Activated T-helper 17 cell treated with anti-CD3 and anti-CD28 coated beads, Interleukin-2, amount 50 U/mL, for 72 hours (primary cell): ENCODE data around the gene PHF20. TPM values are rescaled to one million over a fixed set of nuclear protein-coding genes. Genes with fewer than 3 reads are reported as not detected.
"Not testable (repeated sequence)": the region's sequence is repeated elsewhere in the genome, so short reads cannot be mapped to it uniquely, and the experiment has no call there.

Source experiments
- ATAC-seq: fragments of 150-1000 bp; cut with Tn5 transposase; replicated peaks from 2 replicates; pipeline ENCODE4 v1.10.0; 2021; ENCODE audit warnings: mild to moderate bottlenecking, moderate library complexity
- H3K27ac Mint-ChIP-seq: one replicate; pipeline ENCODE4 v1.8.0; 2022; ENCODE audit warnings: mixed read lengths
- H3K27me3 Mint-ChIP-seq: one replicate; pipeline ENCODE4 v1.8.0; 2022; ENCODE audit warnings: mixed read lengths
- H3K36me3 Mint-ChIP-seq: one replicate; pipeline ENCODE4 v1.8.0; 2022; ENCODE audit warnings: low read depth, mild to moderate bottlenecking, mixed read lengths
- H3K4me1 Mint-ChIP-seq: one replicate; pipeline ENCODE4 v1.8.0; 2022; ENCODE audit warnings: mixed read lengths
- H3K4me3 Mint-ChIP-seq: one replicate; pipeline ENCODE4 v1.8.0; 2022; ENCODE audit warnings: mild to moderate bottlenecking, mixed read lengths
- H3K9me3 Mint-ChIP-seq: one replicate; pipeline ENCODE4 v1.8.0; 2022; ENCODE audit warnings: mixed read lengths
- total RNA-seq, 2 donors: library from RNA; stranded (reverse); gene quantifications; one replicate each; pipeline ENCODE4 v1.2.3, GENCODE V29; 2022

PHF20 gene
- total RNA-seq, 2 donors from 2014 or later, result 70.3 to 73.0 TPM

- Mint-ChIP-seq H3K4me1 (no peaks in the 10 kb centered on the region), H3K27ac (no peak overlapping the region), H3K9me3 (no peaks in the 10 kb centered on the region), H3K27me3 (no peaks in the 10 kb centered on the region), H3K4me3 (no peak overlapping the region), H3K36me3 (no peaks in the 10 kb centered on the region)
- no peak for ATAC-seq
These were observed 14.6 kb upstream of the PHF20 start for GRCh38 chr20:35757098-35757705.

- not testable (repeated sequence) for H3K36me3 Mint-ChIP-seq, ATAC-seq, H3K4me1 Mint-ChIP-seq, H3K9me3 Mint-ChIP-seq, H3K4me3 Mint-ChIP-seq, H3K27ac Mint-ChIP-seq, H3K27me3 Mint-ChIP-seq
These were observed 10.3 kb upstream of the PHF20 start for GRCh38 chr20:35761548-35761947.

GRCh38 chr20:35762461-35762860, 9.4 kb upstream of the PHF20 start:
- Mint-ChIP-seq H3K4me3 (no peak overlapping the region), H3K27me3 (no peaks in the 10 kb centered on the region), H3K9me3 (no peaks in the 10 kb centered on the region), H3K27ac (no peak overlapping the region), H3K36me3 (no peaks in the 10 kb centered on the region), H3K4me1 (peaks cover 6% of the 10 kb centered on the region)
- ATAC-seq, result no peak

- not testable (repeated sequence) for H3K4me3 Mint-ChIP-seq, H3K36me3 Mint-ChIP-seq, H3K27ac Mint-ChIP-seq, H3K27me3 Mint-ChIP-seq, H3K9me3 Mint-ChIP-seq, ATAC-seq
- peaks cover 23% of the 10 kb centered on the region for H3K4me1 Mint-ChIP-seq
These were observed 6.9 kb upstream of the PHF20 start for GRCh38 chr20:35764936-35765335.

GRCh38 chr20:35766843-35767242, 5.0 kb upstream of the PHF20 start:
- Mint-ChIP-seq H3K27ac (peak overlapping the region; percentile 25), H3K36me3 (no peaks in the 10 kb centered on the region), H3K9me3 (peaks cover 7% of the 10 kb centered on the region), H3K4me3 (peak overlapping the region; percentile 85), H3K4me1 (peaks cover 32% of the 10 kb centered on the region), H3K27me3 (no peaks in the 10 kb centered on the region)
- no peak for ATAC-seq

GRCh38 chr20:35767683-35768481, 3.9 kb upstream of the PHF20 start:
- H3K36me3 Mint-ChIP-seq, result peaks cover 5% of the 10 kb centered on the region
- H3K4me3 Mint-ChIP-seq, result peak overlapping the region; percentile 85
- H3K9me3 Mint-ChIP-seq, result peaks cover 7% of the 10 kb centered on the region
- ATAC-seq, result peak; percentile 15
- H3K27me3 Mint-ChIP-seq, result no peaks in the 10 kb centered on the region
- peaks cover 32% of the 10 kb centered on the region for H3K4me1 Mint-ChIP-seq
- H3K27ac Mint-ChIP-seq, result peak overlapping the region; percentile 95

- Mint-ChIP-seq H3K27ac (peak overlapping the region; percentile 95), H3K4me1 (peaks cover 41% of the 10 kb centered on the region), H3K4me3 (peak overlapping the region; percentile 85), H3K9me3 (peaks cover 7% of the 10 kb centered on the region), H3K27me3 (no peaks in the 10 kb centered on the region), H3K36me3 (peaks cover 17% of the 10 kb centered on the region)
- peak; percentile 53 for ATAC-seq
These were observed 2.8 kb upstream of the PHF20 start for GRCh38 chr20:35768731-35769664.

- Mint-ChIP-seq H3K4me3 (peak overlapping the region; percentile 97), H3K36me3 (peaks cover 30% of the 10 kb centered on the region), H3K27ac (peak overlapping the region; percentile 94), H3K4me1 (peaks cover 42% of the 10 kb centered on the region), H3K27me3 (no peaks in the 10 kb centered on the region), H3K9me3 (peaks cover 7% of the 10 kb centered on the region)
- ATAC-seq, result no peak
These were observed 487 bp upstream of the PHF20 start for GRCh38 chr20:35771367-35771688.

DNA sequence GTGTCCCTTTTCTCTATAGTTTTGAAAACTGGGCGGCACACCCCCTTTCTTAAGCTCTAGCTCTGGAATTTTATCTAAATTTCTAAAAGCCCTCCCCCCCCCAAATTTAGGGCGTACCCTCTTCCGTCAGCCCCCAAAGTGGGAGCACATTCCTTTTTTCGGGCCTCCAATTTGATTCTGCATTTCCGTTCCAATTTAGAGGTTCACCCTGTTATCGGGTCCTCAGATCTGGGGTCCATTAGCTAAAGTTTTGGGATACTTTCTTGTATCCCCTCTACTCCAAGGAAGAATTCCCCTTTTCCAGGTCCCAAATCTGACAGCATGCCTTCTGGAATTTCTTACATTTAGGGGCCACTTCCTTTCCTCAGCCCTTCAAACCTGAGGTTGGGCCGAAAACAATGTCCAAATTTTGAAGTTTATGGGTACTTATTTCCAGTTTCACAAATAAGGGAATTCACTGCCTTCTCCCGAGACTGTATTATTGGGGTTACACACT, 796 bp downstream of the PHF20 start:
- H3K4me1 Mint-ChIP-seq, result peaks cover 54% of the 10 kb centered on the region
- no peak for ATAC-seq
- peaks cover 41% of the 10 kb centered on the region for H3K36me3 Mint-ChIP-seq
- H3K27me3 Mint-ChIP-seq, result no peaks in the 10 kb centered on the region
- peaks cover 7% of the 10 kb centered on the region for H3K9me3 Mint-ChIP-seq
- peak overlapping the region; percentile 97 for H3K27ac Mint-ChIP-seq
- H3K4me3 Mint-ChIP-seq, result peak overlapping the region; percentile 97

DNA sequence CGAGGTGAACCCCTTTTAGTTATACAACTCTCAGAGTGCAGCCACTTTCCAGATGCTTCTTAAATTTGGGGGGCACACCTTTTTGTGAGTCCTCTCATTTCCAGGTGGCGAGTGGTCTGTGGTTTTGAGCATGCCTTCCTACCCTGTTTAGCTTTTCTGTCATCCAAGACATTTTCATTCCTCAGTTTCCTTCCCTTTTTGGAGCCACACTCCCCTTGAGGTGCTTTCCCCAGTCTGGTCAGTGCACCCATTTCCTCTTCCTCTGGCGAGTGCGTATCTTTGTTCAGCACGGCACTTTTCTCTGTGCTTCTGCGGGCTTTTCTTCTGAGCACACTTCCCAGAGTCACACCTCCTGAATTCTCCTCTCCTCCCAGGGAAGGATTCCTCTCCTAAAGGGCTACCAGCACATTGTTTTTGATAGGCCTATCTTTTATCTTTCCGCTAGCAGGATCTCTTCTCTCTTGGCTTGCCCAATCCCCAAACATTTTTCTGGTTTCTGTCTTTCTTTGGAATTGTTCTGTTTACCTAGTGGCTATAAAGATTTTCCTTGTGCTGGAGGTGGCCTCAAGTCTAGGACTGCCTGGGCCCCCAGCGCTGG, 1.4 kb downstream of the PHF20 start:
- no peak for ATAC-seq
- H3K9me3 Mint-ChIP-seq, result peaks cover 7% of the 10 kb centered on the region
- H3K4me1 Mint-ChIP-seq, result peaks cover 49% of the 10 kb centered on the region
- H3K36me3 Mint-ChIP-seq, result peaks cover 42% of the 10 kb centered on the region
- H3K27me3 Mint-ChIP-seq, result no peaks in the 10 kb centered on the region
- peak overlapping the region; percentile 97 for H3K4me3 Mint-ChIP-seq
- peak overlapping the region; percentile 97 for H3K27ac Mint-ChIP-seq

DNA sequence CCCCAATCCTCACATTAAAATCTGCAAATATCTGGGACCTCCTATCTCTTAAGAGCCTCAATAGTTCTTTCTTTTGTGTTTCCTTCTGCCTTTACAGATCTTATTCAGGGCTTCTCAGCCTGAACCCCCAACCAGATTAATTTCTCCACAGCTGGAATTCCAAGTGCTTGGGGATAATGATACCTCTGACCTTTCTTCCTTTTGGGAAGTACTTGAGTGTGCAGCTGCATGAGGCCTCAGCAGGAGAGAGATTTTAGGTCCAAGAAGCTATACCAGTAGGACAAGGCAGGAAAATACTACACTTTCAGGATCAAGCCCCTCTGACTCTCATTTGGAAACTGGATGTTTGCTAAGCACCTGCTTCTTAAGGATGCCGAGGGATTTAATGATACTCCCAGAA, 2.6 kb downstream of the PHF20 start:
- peaks cover 38% of the 10 kb centered on the region for H3K4me1 Mint-ChIP-seq
- peak overlapping the region; percentile 97 for H3K27ac Mint-ChIP-seq
- H3K4me3 Mint-ChIP-seq, result peak overlapping the region; percentile 97
- no peaks in the 10 kb centered on the region for H3K27me3 Mint-ChIP-seq
- peaks cover 7% of the 10 kb centered on the region for H3K9me3 Mint-ChIP-seq
- H3K36me3 Mint-ChIP-seq, result peaks cover 53% of the 10 kb centered on the region
- no peak for ATAC-seq

DNA sequence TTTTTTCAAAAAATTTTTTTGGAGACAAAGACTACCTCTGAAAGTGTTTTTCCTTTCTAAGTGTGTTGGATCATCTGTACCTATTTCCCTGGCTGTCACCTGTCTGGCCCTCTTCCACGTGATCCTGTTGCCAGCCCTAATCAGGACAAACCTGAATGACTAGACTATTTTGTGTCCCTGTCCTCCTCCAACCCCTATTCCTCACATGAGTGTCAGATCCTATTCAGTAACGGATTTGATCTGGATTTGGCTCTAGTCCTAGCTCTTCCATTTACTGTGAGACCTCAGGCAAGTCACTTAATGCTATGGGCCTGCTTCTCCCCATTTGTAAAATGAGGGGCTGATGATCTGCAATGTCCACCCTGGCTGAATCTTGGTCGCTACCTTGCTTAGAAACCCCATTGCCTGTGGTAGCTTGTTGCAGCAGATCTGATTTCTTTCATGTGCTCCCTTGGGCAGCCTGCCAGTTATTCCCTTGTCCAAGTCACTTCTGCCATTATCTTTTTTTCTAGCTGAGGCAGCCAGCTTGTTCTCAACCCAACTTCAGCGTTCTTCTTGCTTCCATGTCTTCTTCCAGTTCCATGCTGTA, 4.8 kb downstream of the PHF20 start:
- no peak for ATAC-seq
- H3K9me3 Mint-ChIP-seq, result peaks cover 1% of the 10 kb centered on the region

DNA sequence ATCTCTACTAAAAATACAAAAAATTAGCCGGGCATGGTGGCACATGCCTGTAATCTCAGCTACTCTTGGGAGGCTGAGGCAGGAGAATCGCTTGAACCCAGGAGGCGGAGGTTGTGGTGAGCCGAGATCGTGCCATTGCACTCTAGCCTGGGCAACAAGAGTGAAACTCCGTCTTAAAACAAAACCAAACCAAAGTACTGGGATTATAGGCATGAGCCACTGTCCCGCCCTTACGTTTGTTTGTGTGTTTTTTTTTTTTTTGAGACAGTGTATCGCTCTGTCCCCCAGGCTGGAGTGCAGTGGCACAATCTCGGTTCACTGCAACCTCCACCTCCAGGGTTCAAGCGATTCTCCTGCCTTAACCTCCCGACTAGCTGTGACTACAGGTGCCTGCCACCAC, 12.0 kb downstream of the PHF20 start:
- H3K27me3 Mint-ChIP-seq, H3K27ac Mint-ChIP-seq, H3K4me3 Mint-ChIP-seq, H3K9me3 Mint-ChIP-seq: not testable (repeated sequence)
- peak; percentile 90 for ATAC-seq
- peaks cover 61% of the 10 kb centered on the region for H3K36me3 Mint-ChIP-seq
- peaks cover 12% of the 10 kb centered on the region for H3K4me1 Mint-ChIP-seq

More for the DNA sequence above, 4.8 kb downstream of the PHF20 start:
- H3K36me3 Mint-ChIP-seq, result peaks cover 74% of the 10 kb centered on the region
- peaks cover 35% of the 10 kb centered on the region for H3K4me1 Mint-ChIP-seq
- no peaks in the 10 kb centered on the region for H3K27me3 Mint-ChIP-seq
- H3K27ac Mint-ChIP-seq, result peak overlapping the region; percentile 34
- H3K4me3 Mint-ChIP-seq, result peak overlapping the region; percentile 32

DNA sequence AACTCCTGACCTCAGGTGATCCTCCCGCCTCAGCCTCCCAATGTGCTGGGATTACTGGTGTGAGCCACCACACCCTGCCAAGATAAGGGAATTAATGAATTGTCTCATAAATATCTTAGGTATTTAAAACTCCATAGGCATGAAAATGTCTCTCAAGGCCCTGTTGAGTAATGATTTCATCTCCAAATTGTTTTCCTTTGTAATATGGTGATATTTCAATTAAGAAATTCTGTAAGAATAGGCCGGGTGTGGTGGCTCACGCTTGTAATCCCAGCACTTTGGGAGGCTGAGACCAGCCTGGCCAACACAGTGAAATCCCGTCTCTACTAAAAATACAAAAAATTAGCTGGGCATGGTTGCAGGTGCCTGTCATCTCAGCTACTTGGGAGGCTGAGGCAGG, 13.7 kb downstream of the PHF20 start:
- not testable (repeated sequence) for ATAC-seq, H3K4me3 Mint-ChIP-seq, H3K9me3 Mint-ChIP-seq, H3K27ac Mint-ChIP-seq, H3K27me3 Mint-ChIP-seq
- H3K4me1 Mint-ChIP-seq, result peaks cover 12% of the 10 kb centered on the region
- peaks cover 57% of the 10 kb centered on the region for H3K36me3 Mint-ChIP-seq
